IMR-90 (cell line): ENCODE results near the gene HSD17B3. TPM values are rescaled to one million over a fixed set of nuclear protein-coding genes. Genes with fewer than 3 reads are reported as not detected.

ENCODE experiments used
- ATAC-seq: fragments of 200-7000 bp; cut with Tn5 transposase; 2 replicates; pipeline ENCODE4 v1.9.1; 2020; ENCODE audit warnings: low read depth, mild to moderate bottlenecking, moderate library complexity
- BruUV-seq: library from RNA; stranded (reverse); fragments of 400-500 nt; replicated peaks from 2 replicates; lab custom pipeline; 2021; lab: Mats Ljungman, UMichigan
- CTCF ChIA-PET: fragments of 300-600 bp; formaldehyde crosslinking; extraction: SDS; loops from one replicate; lab custom pipeline; 2021; ENCODE audit warnings: antibody characterized with exemption; lab: Yijun Ruan, JAX
- POLR2A ChIA-PET: fragments of 300-600 bp; sonication (Branson Sonifier 250); formaldehyde crosslinking; loops from one replicate; lab custom pipeline; 2022; ENCODE audit warnings: antibody characterized with exemption; ENCODE audit not compliant: unreplicated experiment; lab: Charles Lee
- DNase-seq: peaks from one replicate; pipeline ENCODE4 v3.0.0; 2013
- H2AFZ ChIP-seq: replicated peaks from 2 replicates; pipeline ENCODE3; 2013; ENCODE audit warnings: low read length, mild to moderate bottlenecking; ENCODE audit not compliant: poor library complexity
- H2AK5ac ChIP-seq: 2 replicates; pipeline ENCODE4 v1.6.1; 2013; ENCODE audit warnings: low read depth, low read length, inconsistent platforms
- H2AK9ac ChIP-seq: replicated peaks from 2 replicates; pipeline ENCODE3; 2013; ENCODE audit warnings: mild to moderate bottlenecking, low read depth, low read length, moderate library complexity; ENCODE audit not compliant: poor library complexity
- H2BK120ac ChIP-seq: 2 replicates; pipeline ENCODE4 v1.6.1; 2013; ENCODE audit warnings: low read depth, low read length, inconsistent platforms
- H2BK15ac ChIP-seq: 3 replicates; pipeline ENCODE4 v1.6.1; 2013; ENCODE audit warnings: low read depth, low read length, inconsistent platforms
- H2BK20ac ChIP-seq: 2 replicates; pipeline ENCODE4 v1.6.1; 2013; ENCODE audit warnings: low read depth, mild to moderate bottlenecking, inconsistent platforms, low read length, moderate library complexity
- H2BK5ac ChIP-seq: 2 replicates; pipeline ENCODE4 v1.6.1; 2013; ENCODE audit warnings: mild to moderate bottlenecking, low read depth, low read length, inconsistent platforms; ENCODE audit not compliant: poor library complexity, severe bottlenecking
- H3K14ac ChIP-seq: replicated peaks from 2 replicates; pipeline ENCODE4 v1.6.1; 2013; ENCODE audit warnings: low read depth, low read length, inconsistent platforms
- H3K18ac ChIP-seq: 2 replicates; pipeline ENCODE4 v1.6.1; 2013; ENCODE audit warnings: low read depth, low read length, control low read depth
- H3K23ac ChIP-seq: 2 replicates; pipeline ENCODE4 v1.6.1; 2013; ENCODE audit warnings: low read depth, low read length, inconsistent platforms
- H3K27ac ChIP-seq: 2 replicates; pipeline ENCODE4 v1.5.1; 2013; ENCODE audit warnings: mild to moderate bottlenecking, control low read depth, low read length; ENCODE audit not compliant: insufficient read depth
- H3K27me3 ChIP-seq: 2 replicates; pipeline ENCODE4 v1.6.1; 2013; ENCODE audit warnings: low read length; ENCODE audit not compliant: control insufficient read depth, insufficient read depth
- H3K36me3 ChIP-seq: 2 replicates; pipeline ENCODE4 v1.6.1; 2013; ENCODE audit warnings: low read length, mixed read lengths; ENCODE audit not compliant: control insufficient read depth, insufficient read depth
- H3K4ac ChIP-seq: 2 replicates; pipeline ENCODE4 v1.6.1; 2013; ENCODE audit warnings: low read depth, low read length, inconsistent platforms
- H3K4me1 ChIP-seq: 2 replicates; pipeline ENCODE4 v1.6.1; 2013; ENCODE audit warnings: low read length, mixed read lengths; ENCODE audit not compliant: control insufficient read depth, insufficient read depth
- H3K4me2 ChIP-seq: 2 replicates; pipeline ENCODE4 v1.6.1; 2013; ENCODE audit warnings: low read depth, mild to moderate bottlenecking, control low read depth, low read length, moderate library complexity
- H3K4me3 ChIP-seq: 2 replicates; pipeline ENCODE4 v1.5.1; 2013; ENCODE audit warnings: low read depth, mild to moderate bottlenecking, control low read depth, low read length, moderate library complexity; ENCODE audit not compliant: insufficient read depth
- H3K56ac ChIP-seq: 2 replicates; pipeline ENCODE4 v1.6.1; 2013; ENCODE audit warnings: low read length, inconsistent platforms; ENCODE audit not compliant: insufficient read depth; ENCODE audit errors: extremely low read depth
- H3K79me1 ChIP-seq, 2 experiments: 2 replicates each; pipeline ENCODE4 v1.6.1; 2013; ENCODE audit warnings: low read length in 2 of 2, inconsistent platforms in 1 of 2, low read depth in 1 of 2
- H3K9ac ChIP-seq: 2 replicates; pipeline ENCODE4 v1.6.1; 2013; ENCODE audit warnings: low read depth, low read length, control low read depth
- H3K9me1 ChIP-seq: 2 replicates; pipeline ENCODE4 v1.6.1; 2013; ENCODE audit warnings: low read length, inconsistent platforms; ENCODE audit not compliant: insufficient read depth
- H3K9me3 ChIP-seq: 2 replicates; pipeline ENCODE4 v1.6.1; 2013; ENCODE audit warnings: low read length; ENCODE audit not compliant: control insufficient read depth, insufficient read depth
- H4K20me1 ChIP-seq: 2 replicates; pipeline ENCODE4 v1.6.1; 2013; ENCODE audit warnings: low read length, inconsistent platforms; ENCODE audit not compliant: insufficient read depth
- H4K5ac ChIP-seq: 2 replicates; pipeline ENCODE4 v1.6.1; 2013; ENCODE audit warnings: mild to moderate bottlenecking, low read depth, low read length, control low read depth
- H4K8ac ChIP-seq, 2 experiments: 2 replicates each; pipeline ENCODE4 v1.6.1; 2013; ENCODE audit warnings: low read depth in 2 of 2, low read length in 2 of 2, control low read depth in 1 of 2, inconsistent platforms in 1 of 2
- H4K91ac ChIP-seq: 2 replicates; pipeline ENCODE4 v1.6.1; 2013; ENCODE audit warnings: low read depth, low read length, inconsistent platforms; ENCODE audit not compliant: insufficient read depth
- BHLHE40 ChIP-seq: fragments of 150-350 bp; IDR thresholded peaks from 2 replicates; pipeline ENCODE4 v1.6.1; 2016; ENCODE audit warnings: mild to moderate bottlenecking, low read depth, low read length
- CEBPB ChIP-seq: IDR thresholded peaks from 2 replicates; pipeline ENCODE4 v1.6.1; 2012; ENCODE audit warnings: low read depth, low read length, improper control_type of control experiment
- CHD1 ChIP-seq: IDR thresholded peaks from 2 replicates; pipeline ENCODE4 v1.6.1; 2012; ENCODE audit warnings: low read depth, low read length, improper control_type of control experiment
- CTCF ChIP-seq: conservative IDR thresholded peaks from 2 replicates; pipeline ENCODE4 v1.5.1; 2012; ENCODE audit warnings: mild to moderate bottlenecking, low read depth, low read length, improper control_type of control experiment
- ELK1 ChIP-seq: fragments of 150-350 bp; IDR thresholded peaks from 2 replicates; pipeline ENCODE4 v1.6.1; 2016; ENCODE audit warnings: low read depth, mild to moderate bottlenecking, low read length, moderate library complexity, borderline replicate concordance
- FOS ChIP-seq: fragments of 150-350 bp; IDR thresholded peaks from 2 replicates; pipeline ENCODE4 v1.6.1; 2016; ENCODE audit warnings: low read depth, low read length
- MAFK ChIP-seq: IDR thresholded peaks from 2 replicates; pipeline ENCODE4 v1.6.1; 2012; ENCODE audit warnings: low read depth, low read length, improper control_type of control experiment
- MAZ ChIP-seq: IDR thresholded peaks from 2 replicates; pipeline ENCODE4 v1.6.1; 2012; ENCODE audit warnings: low read depth, mild to moderate bottlenecking, low read length, improper control_type of control experiment, moderate library complexity, borderline replicate concordance
- MXI1 ChIP-seq: IDR thresholded peaks from 2 replicates; pipeline ENCODE4 v1.6.1; 2012; ENCODE audit warnings: low read depth, mild to moderate bottlenecking, low read length, moderate library complexity, borderline replicate concordance
- NFE2L2 ChIP-seq: fragments of 150-350 bp; IDR thresholded peaks from 2 replicates; pipeline ENCODE4 v1.6.1; 2016; ENCODE audit warnings: low read depth, mild to moderate bottlenecking, low read length
- POLR2A ChIP-seq: IDR thresholded peaks from 2 replicates; pipeline ENCODE4 v1.6.1; 2012; ENCODE audit warnings: mild to moderate bottlenecking, low read depth, low read length
- RAD21 ChIP-seq: IDR thresholded peaks from 2 replicates; pipeline ENCODE4 v1.6.1; 2012; ENCODE audit warnings: low read length, improper control_type of control experiment
- RCOR1 ChIP-seq: IDR thresholded peaks from 2 replicates; pipeline ENCODE4 v1.6.1; 2012; ENCODE audit warnings: mild to moderate bottlenecking, low read length, improper control_type of control experiment; ENCODE audit not compliant: insufficient replicate concordance
- RFX5 ChIP-seq: IDR thresholded peaks from 2 replicates; pipeline ENCODE4 v1.8.0; 2012; ENCODE audit warnings: low read depth, mild to moderate bottlenecking, low read length, moderate library complexity
- SMC3 ChIP-seq: fragments of 150-350 bp; IDR thresholded peaks from 2 replicates; pipeline ENCODE4 v1.6.1; 2016; ENCODE audit warnings: low read depth, mild to moderate bottlenecking, antibody characterized with exemption, low read length, moderate library complexity
- USF2 ChIP-seq: fragments of 150-350 bp; IDR thresholded peaks from 2 replicates; pipeline ENCODE4 v1.6.1; 2017; ENCODE audit warnings: mild to moderate bottlenecking, antibody characterized with exemption, low read length, low read depth
- WGBS, 2 experiments: methylation state at CpG; one replicate each; pipeline versions ENCODE4 v1.1.5 to v1.1.7; 2013; ENCODE audit warnings: missing lambda C conversion rate in 2 of 2; ENCODE audit not compliant: insufficient read length in 1 of 2; ENCODE audit errors: extremely low coverage in 2 of 2; 5-methylcytosine and 5-hydroxymethylcytosine counted together
- dilution Hi-C: fragments of 300-500 bp; cut with HindIII; formaldehyde crosslinking; loops from one replicate; pipeline ENCODE4 v1.14.3; 2018; ENCODE audit warnings: low sequenced_read_pairs; ENCODE audit not compliant: unreplicated experiment
- in situ Hi-C: fragments of 300-500 bp; cut with MboI; formaldehyde crosslinking; loops from 3 replicates; pipeline ENCODE4 v1.14.3; 2019; ENCODE audit warnings: low sequenced_read_pairs, inconsistent platforms, mixed read lengths
- intact Hi-C: fragments of 100-400 bp; cut with micrococcal nuclease; formaldehyde crosslinking; loops from 2 replicates; pipeline ENCODE4 v1.10.0; 2022
- polyA plus RNA-seq, 3 experiments: library from polyadenylated mRNA; depleted of rRNA; stranded (reverse); fragments of >200 nt; gene quantifications; 2 replicates each; pipeline ENCODE4 v1.2.3, GENCODE V29; 2012; ENCODE audit warnings: low replicate concordance in 1 of 3
- total RNA-seq: library from RNA; depleted of rRNA; stranded (reverse); fragments of >200 nt; gene quantifications from 2 replicates; pipeline ENCODE4 v1.2.3, GENCODE V29; 2012

Gene HSD17B3
- total and polyA plus RNA-seq, 2 of the 4 experiments (the other 2 are of a cell fraction): 0.18 TPM; not detected in 1

DNA sequence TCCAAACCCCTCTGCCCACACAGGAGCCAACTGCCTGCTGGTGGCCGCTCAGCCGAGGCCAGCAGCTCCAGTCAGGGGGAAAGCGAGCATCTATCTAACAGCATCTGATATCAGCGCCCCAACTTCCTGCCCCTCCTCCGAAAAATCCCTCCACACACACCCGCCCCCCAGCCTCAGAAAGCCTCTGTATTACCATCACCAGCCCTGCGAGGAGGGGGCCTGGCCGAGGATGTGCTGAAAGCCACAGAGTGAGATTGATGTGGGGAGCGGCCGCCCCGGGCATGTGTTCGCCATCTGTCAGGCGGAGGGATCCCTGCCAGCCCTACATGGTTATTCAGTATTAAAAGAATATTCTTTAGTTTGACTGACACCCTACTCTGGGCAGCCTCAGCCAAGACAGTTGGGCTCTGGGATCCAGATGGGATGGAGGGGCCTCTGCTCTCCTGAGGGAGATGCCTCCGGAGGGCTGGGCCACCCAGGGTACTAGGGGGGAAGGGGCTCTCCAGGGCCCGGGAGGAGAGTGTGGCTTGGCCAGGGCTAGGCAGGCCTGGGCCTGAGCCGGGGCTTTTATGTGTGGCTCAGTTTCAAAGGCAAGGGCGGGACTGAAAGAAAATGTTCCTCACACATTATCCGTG is 98.0 kb downstream of the HSD17B3 start:
- Histone ChIP-seq H3K4ac (no peak overlapping the region), H4K8ac (no peak overlapping the region), H4K5ac (no peak overlapping the region), H3K36me3 (no peaks in the 10 kb centered on the region), H2AK5ac (no peak overlapping the region), H3K14ac (no peak overlapping the region), H2BK15ac (no peak overlapping the region), H2AK9ac (no peak overlapping the region), H3K56ac (no peak overlapping the region), H3K18ac (no peak overlapping the region), H2BK5ac (no peak overlapping the region), H3K9ac (no peak overlapping the region), H3K4me2 (no peak overlapping the region), H3K23ac (no peak overlapping the region), H3K27ac (no peak overlapping the region), H4K91ac (no peak overlapping the region), H3K4me1 (no peaks in the 10 kb centered on the region), H3K79me1 (no peaks in the 10 kb centered on the region), H2BK120ac (no peak overlapping the region), H3K9me3 (0 out of 2 replicates have a peak, but pooled peaks cover 2% of the 10 kb centered on the region), H2AFZ (no peak overlapping the region), H3K4me3 (no peak overlapping the region), H2BK20ac (no peak overlapping the region), H3K27me3 (peaks cover 43% of the 10 kb centered on the region), H3K9me1 (no peaks in the 10 kb centered on the region), H4K20me1 (no peaks in the 10 kb centered on the region)
- intact Hi-C loops: no loop called here
- no TSS peak for BruUV-seq
- no peak for ATAC-seq
- ChIA-PET POLR2A (no interaction called here), CTCF (no interaction called here)
- no peak for DNase-seq
- WGBS, 2 experiments: 33% methylated on average over 1 of the region's 18 CpGs; no CpG with 5 or more reads in 1 of the 2 experiments
- TF ChIP-seq POLR2A (no peak), RCOR1 (no peak), CEBPB (no peak), RFX5 (no peak), RAD21 (no peak), USF2 (no peak), CTCF (no peak), MAFK (no peak), ELK1 (no peak), SMC3 (no peak), NFE2L2 (no peak), FOS (no peak), BHLHE40 (no peak), MXI1 (no peak), CHD1 (no peak), MAZ (no peak)
- dilution Hi-C loops: no loop called here
- in situ Hi-C loops: loop anchor here (25.0 kb wide), 2 partner anchors 467 to 867 kb away; no protein-coding TSS in a partner anchor
